Medulla oblongata (tissue), 1 donor: Measurements from ENCODE around the gene P2RX2.

Source experiments
- DNase-seq: peaks from one replicate; pipeline ENCODE4 v3.0.0-alpha.2; 2015; ENCODE audit errors: extremely low spot score

The P2RX2 gene

DNA sequence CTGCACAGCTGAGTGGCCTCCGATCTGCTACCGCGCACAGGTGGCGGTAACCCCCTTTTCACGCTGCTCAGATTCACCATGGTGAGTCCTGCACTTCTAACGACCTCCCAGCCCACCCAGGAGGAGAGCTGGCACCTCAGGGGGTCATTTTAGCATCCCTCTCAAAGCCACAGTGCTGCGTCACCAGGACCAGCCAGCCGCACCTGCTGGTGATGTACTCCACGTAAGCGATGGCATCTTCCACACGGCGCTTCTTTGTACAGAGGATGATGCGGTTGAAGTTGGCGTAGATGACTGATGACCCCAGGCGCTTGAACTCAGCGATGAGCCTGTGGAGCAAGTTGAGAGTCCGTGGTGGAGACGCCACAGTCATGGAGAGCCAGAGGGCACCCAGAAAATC, 19.2 kb downstream of the P2RX2 start:
- DNase-seq, result no peak

DNA sequence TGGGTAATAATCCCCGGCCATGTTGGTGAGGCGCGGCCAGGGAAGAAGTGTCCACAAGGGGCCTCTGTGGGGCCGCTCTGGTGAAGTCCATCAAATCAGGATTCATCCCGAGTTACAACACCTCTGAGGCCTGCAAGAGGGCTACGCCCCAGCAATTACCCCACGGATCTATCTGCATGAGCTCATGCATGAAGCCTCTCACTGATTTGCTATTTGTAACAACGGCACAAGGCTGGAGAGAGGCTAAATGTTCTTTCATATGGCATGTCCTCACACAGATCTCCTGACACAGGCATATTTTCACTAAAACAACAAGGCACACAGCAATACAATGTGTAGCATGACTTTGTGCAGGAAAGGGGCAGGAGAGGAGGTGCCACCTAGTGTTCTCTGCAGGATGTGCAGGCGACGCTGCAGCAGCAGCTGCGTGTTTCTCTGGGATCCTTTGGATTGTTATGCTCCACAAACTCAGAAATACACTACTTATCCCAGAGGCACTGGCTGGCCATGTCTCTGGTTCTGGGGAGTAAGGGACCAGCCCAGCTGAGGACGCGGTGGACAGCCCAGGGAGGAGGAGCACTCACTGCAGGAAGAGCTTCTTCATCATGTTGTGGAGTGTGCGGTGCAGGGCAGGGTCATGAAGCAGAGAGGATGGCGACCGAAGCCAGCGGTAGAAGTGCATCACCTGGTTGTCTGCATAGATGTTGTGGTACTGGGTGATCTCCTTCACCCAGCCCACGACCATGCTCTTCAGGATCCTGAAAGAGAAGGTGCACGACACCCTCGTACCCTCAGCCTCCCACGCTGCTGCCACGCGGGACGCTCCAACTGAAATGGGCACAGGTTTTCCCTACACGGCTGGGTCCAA, 20.2 kb downstream of the P2RX2 start:
- DNase-seq, result peak; percentile 15

DNA sequence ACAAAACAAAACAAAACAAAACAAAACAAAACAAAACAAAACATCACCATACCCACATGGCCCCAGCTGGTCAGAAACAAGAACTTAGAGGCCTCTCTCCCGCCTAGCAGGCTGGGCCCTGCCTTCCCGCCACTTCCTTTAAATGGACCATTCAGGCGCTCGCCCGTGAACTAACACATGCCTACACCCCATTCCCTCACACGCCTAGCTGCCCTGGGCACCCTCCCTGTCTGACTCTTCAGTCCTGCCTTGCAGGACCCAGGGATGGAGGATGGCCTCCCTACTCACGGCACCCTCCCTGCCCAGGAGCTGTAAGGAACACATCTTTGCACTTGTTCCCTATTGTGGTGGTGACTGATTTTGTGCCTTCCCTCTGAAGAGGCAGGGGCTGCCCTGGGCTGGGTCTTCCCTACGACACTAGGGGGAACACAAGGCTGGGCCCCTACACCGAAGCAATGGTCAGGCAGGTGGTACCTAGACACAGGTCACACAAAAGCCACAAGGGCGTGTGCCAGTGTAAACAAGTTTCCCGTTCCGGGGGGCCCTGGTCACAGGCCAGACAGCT, 21.5 kb downstream of the P2RX2 start:
- no peak for DNase-seq

DNA sequence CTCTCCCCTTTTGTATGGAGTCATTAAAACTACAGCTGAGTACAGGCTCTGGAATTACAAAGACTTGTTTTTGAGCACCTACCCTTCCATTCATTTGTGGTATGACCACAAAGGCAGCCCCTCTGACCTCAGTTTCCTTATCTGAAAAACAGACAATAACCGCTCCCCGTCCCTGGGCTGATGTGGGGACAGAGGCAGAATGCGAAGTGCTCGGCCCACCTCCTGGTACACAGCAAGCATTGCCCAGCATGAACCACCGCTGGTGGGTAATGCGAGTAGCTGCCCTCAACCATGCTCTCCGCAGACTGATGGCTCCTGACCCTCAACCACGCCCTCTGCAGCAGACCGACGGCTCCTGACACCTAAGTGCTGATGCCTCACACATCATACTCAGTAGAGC, 22.4 kb downstream of the P2RX2 start:
- DNase-seq, result no peak

DNA sequence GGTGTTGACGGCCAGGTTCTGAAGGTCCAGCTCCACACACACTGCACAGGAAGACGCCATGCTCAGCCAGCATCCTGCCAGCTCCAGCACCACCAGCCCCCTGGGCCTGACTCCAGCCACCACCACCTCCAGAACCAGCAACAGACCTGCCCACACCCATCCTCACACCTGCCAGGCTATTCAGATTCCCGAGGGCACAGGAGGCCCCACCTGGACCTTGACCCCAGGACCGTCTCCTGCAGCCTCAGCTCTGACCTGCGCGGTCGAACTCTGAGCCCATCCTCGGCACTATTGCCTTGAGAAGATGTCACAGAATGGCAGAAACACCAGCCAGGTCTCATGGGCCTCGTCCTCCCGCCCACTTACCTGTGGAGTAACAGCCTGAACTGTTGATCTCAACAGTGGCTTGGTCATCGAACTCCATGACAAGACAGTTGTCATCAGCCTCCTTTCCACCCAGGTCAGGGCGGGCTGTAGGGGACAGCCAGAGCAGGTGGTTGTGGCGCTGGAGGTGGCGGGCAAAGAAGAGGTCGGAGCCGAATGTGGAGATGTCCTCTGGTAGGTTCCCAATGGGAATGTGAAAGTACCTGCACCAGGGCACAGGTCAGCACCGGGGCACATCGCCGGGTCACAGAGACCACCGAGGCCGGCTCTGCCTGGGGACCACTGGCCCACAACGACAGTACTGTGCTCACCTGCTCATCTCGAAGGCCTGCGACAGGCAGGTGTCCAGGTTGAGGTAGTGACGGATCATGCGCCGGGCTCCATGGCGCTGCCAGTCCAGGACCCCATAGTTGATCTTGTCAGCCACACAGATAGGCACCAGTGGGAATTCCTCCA, 23.5 kb downstream of the P2RX2 start:
- DNase-seq, result no peak

DNA sequence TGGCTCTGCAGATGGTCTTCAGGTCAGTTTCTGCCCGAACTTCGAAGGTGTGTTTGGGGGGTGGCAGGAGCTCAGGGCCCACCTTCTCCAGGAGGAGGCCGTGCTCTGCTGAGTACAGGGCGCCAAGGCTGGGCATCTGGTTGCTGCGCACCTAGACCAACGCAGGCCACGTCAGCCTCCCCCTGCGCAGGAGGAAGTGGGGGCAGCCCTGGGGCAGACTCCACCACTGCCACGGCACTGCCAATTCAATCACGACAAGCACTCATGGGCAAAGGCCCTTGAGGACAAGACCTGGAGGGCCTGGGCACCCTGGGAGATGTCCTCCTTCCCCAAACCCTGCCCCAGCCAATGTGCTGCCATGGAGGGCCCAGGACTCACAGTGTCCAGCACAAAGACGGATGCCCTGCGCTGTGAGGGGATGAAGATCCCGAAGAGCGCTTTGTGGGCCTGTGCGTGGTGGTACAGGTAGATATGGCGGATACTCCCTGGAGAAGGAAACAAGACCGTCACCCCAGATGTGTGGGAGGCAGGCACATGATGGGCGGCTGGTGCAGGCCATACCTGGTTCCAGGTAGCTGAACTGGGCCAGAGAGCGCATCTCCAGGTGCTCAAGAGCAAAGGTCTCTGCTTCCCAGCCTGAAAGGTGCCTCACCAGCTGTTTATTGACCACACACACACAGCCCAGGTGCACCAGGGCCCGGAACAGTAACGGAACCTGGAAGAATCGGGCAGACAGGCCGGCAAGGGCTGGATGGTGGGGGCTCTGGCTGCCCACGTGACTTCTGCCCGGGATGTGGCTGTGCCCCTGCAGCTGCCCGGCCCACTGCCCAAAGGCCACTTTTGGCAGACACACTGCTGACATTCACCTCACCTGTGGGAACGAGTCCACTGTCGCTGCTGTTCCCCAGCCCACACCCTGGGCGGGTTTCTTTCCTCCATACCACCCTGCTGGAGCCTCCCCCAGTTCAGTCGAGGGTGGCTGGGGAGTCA, 24.6 kb downstream of the P2RX2 start:
- DNase-seq, result no peak

DNA sequence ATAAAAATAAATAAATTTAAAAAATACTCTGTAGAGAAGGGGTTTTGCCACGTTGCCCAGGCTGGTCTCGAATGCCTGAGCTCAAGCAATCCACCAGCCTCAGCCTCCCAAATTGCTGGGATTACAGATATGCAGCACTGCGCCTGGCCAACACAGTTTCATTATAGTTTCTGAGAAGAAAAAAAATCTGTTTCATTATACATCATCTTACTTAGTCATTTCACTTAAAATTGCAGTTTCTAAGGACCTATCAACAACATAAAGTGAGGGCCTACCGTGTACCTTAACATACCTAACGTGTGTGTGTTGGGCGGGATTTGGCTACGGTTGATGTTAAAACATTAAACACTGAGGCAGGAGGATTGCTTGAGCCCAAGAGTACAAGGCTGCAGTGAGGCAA, 28.3 kb downstream of the P2RX2 start:
- DNase-seq, result no peak

DNA sequence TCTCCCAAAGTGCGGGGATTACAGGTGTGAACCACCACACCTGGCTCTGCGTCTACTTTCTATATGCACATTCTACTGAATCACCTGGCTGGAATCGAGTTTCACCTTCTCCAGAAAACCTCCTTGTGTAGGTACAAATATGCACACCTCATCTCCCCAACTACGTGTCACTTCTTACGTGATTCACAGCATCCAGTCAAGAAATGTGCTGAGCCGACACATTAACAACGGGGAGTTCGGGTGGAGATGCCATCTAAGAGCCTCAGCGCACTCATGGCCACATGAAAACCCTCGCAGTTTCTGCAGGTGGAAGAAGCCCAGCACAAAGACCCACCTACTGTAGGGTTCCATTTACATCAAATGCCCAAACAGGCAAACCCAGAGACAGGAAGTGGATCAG, 29.3 kb downstream of the P2RX2 start:
- no peak for DNase-seq

DNA sequence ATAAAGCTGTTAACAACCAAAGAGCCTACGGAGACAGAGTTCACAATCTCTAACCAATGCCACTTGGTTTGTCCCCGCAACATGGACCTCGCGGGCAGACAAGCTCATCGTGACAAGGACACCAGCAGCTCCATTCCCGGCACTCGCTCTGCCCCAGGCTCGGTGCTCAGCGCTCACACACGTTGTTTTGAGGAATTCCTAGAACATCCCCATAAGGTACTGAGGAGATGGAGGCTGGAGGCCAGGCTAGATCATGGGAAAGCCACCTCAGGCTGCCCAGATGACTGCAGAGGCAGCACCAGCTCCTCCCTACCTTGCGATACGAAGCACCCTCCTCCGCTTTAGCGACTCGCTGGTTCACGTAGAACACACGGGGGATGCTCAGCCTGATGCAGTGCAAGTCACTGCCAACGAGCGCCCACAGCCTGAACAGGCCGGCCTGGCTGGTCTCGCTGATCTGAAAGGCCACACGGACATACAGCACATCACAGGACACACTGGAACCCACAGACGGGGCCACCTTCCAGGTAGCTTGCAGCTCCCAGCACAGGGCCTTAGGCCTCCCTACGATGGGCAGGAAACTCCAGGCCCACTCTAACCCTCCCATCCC, 30.1 kb downstream of the P2RX2 start:
- no peak for DNase-seq

DNA sequence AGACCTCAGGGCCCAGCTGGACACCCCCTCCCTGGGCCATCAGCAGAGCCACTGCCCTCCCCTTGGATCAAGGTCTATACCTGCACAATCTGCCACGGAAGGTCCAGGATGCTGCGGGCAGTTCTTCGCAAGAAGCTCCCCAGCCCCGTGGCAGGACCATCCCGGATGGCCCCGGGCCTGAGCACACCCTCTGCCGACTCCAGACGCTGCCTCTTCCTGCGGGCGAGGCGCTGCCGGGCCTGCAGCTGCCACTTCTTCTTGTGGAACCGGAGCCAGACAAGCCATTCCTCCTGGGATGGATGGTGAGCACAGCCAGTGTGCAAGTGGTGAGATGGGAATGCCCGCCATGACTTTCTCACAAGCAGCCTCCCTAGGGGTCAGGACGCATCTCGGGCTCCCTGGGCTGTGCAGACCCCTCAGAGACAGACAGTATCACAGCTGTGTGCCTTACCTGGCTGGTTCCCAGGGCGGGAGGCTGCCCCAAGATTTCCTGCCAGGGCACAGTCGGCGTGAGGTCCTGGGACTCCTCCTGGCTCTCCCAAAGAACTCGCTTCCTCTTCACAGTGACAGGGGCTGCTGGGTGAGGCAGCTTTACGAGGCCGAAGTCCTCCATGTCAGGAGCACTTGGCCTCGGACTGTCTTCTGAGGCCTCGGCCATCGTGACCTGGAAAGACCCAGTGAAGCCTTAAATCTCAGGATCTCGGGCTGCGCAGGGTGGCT, 30.8 kb downstream of the P2RX2 start:
- DNase-seq, result no peak

DNA sequence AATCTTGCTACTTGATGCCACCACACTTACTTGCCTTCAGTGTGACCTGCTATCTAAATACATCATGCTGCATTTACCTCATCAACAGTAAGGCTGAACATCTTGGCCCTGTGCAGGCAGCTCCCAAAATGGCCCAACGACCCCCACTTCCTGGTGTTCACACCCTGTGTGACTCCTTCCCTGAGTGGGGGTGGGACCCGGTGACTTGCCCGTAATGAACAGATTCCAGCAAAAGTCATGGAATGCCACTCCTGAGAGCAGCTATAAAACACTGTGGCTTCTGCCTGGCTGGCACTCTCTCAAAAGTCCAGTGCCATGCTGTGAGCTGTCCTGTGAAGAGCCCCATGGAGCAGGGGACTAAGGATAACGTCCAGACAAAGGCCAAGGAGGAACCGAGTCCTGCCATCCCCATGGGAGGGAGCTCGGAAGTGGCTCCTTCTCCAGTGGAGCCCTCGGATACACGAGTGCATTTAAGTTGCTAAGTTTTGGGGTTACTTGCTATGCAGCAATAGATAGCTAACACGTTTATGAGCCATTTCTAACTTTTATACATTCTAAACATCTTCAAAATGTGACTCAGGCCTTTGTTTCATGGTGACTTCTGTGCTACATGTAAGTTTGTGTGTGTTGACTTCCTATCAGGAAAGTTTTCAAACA, 33.0 kb downstream of the P2RX2 start:
- DNase-seq, result no peak

DNA sequence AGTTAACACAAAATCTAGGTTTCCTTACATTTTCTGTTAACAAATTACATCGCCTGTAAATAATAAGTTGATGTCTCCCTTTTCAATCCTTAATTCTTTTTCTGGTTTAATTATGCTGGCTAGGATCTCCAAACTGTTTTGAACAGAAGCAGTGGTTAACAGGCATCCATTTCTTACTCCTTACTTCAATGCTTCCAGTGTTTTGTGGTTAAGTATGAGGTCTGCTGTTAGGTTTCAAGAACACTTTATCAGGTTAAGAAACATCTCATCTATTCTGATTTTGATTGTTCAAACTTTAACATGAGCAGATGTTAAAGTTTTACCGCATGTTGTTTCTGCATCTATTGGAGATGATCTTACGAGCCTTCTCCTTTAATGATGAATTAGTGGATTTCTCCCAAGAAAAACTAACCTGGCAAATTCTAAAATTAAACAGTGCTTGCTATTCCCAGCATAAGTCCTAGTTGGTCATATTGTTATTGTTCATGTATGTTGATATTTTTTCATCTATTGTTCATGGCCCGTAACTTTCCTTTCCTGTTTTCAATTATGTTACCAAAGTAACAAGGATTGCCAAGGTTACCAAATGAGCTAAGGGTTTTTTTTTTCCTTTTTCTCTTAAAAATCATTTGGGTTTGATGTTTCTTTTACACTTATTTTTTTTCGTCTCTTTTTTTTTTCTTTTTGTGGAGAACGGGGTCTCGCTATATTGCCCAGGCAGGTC, 35.2 kb downstream of the P2RX2 start:
- no peak for DNase-seq

DNA sequence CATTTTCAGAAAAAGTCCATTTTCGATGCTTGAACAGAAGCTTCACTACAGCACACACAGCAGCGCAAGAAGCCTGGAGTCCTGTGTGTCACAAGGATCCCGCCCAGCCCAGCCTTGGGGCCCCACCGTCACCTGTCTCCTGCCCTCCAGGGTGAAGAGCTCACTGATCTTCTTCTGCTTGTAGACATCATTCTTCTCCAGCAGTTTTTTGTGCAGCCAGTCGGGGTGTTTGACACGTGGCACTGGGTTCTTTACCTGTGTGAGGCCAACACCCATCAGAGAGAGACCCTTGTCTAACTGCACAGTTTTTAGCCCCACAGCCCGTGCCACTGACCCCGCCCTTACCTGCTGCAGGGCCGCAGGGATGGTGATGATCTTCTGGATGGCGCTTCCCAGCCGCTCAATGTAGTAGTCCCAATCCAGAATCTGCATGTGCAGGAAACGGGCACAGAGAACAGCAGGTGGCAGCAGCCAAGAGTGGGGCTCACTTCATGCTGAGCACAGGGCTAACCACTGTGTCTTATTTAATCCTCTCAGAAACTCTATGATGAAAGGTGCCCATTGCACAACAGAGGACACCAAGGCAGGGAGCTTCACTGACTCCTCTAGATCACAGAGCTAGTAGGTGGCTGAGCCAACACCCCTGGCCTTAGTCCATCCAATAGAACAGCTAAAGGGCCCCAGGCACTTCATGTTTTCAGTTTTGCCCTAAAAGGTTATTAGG, 38.6 kb downstream of the P2RX2 start:
- DNase-seq, result no peak

DNA sequence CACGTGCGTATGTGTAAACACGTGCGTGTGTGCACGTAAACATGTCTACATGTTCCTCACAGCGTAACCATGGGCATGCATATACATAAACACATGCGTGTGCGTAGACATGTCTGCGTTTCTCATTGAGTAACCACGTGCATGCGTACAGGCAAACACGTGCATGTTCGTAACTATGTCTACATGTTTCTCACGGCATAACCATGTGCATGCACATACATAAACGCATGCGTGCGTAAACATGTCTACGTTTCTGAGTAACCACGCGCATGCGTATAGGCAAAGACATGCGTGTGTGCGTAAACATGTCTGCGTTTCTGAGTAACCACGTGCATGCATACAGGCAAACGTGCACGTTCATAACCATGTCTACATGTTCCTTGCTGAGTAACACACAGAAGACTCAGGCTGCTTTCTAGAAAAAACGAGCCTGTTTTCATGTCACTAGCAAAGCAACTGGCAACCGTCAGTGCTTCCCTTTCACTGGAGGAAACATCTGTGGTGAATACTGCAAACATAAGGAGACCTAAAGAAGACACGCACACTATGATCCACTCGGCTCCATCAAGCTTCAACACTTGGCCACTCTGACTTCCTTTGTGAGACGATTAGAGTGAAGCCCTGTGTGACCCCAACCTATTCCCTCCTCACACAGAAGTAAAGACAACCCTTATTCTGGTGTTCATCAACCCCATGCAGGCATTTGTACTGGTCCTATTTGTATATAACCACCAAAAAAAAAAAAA, 39.7 kb downstream of the P2RX2 start:
- DNase-seq, result no peak

DNA sequence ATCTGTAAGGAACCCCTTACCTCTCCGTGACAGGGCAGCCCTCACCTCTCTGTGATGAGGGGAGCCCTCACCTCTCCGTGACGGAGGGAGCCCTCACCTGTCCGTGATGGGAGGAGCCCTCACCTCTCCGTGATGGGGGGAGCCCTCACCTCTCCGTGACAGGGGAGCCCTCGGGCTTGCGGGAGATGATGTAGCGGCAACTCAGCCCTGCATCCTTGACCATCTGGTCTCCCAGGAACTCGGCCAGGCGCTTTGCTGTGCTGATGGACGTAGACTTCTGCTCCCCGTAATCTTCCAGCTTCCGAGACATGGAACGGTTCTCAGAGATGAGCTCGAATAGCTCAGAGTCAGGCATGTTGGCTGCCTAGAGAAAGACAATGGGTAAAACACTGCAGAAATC, 40.6 kb downstream of the P2RX2 start:
- DNase-seq, result no peak

DNA sequence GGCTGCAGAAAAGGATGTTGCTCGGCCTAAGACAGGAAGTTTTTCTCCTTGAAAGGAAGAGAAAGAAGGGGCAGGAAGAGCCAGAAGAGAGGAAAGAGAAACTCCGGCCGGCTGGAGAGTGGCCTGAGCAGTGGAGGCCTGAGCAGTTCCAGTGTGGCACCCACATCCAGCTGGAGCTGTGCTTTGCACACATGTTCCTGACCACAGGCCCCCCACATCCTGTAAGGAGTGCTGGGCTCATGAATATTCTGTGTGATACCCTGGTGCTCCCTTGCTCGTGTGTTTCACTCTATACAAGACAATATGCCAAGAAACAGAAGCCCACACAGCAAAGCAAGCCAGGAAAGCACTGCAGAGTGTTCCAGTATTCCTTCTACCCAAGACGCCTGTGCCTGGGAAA, 41.5 kb downstream of the P2RX2 start:
- no peak for DNase-seq

DNA sequence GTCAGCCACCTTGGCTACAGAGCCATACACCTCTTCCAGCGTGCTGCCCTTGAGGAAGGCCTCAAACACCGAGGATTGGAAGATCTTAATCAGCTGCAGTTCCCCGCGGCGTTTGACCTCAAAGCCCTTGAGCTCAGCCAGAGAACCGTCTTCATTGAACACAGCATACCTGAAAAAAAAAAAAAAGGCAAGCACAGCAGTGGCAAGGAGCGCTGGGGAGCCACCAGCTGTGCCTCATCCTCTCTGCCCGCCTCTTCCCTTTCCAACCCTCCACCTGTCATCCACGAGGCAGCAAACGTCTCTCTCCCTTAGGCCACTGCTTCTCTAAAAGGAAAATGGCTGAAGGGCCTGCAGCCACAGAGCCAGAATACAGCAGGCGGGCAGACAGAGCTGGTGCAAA, 42.4 kb downstream of the P2RX2 start:
- no peak for DNase-seq

DNA sequence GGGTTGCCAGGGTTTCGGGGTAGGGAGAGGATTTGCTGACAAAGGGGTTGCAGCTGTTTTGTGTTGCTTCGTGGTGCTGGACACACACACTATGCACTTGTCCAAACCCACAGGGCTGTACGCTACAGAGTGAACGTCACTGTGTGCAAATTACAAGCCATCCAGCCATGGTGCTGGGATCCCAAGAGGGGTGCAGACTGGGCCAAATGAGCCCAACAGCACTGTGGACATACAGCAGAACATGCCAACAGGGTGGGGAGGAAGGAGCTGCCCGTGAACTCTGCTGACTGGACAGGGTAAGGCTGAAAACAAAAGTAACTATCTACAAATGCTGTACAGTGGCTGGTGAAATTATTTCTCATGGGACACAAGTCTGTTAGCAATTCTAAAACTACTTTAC, 43.4 kb downstream of the P2RX2 start:
- DNase-seq, result no peak
